GM12891 (cell line): Measurements from ENCODE around the gene KRTAP12-1.

Experiments
- PAX5 ChIP-seq: IDR thresholded peaks from 2 replicates; pipeline ENCODE4 v1.6.1; 2011; ENCODE audit warnings: low read length, moderate library complexity, mild to moderate bottlenecking; ENCODE audit not compliant: insufficient read depth, severe bottlenecking
- POLR2A ChIP-seq: IDR thresholded peaks from 2 replicates; pipeline ENCODE4 v1.6.1; 2011; ENCODE audit warnings: low read depth, low read length, control low read depth
- POLR2AphosphoS5 ChIP-seq: IDR thresholded peaks from 2 replicates; pipeline ENCODE4 v1.6.1; 2011; ENCODE audit warnings: low read depth, low read length, control low read depth
- POU2F2 ChIP-seq: IDR thresholded peaks from 2 replicates; pipeline ENCODE4 v1.6.1; 2011; ENCODE audit warnings: low read depth, mild to moderate bottlenecking, control low read depth, low read length, moderate library complexity
- SPI1 ChIP-seq: IDR thresholded peaks from 2 replicates; pipeline ENCODE4 v1.6.1; 2011; ENCODE audit warnings: low read depth, low read length, control low read depth
- TAF1 ChIP-seq: IDR thresholded peaks from 2 replicates; pipeline ENCODE4 v1.6.1; 2011; ENCODE audit warnings: low read depth, low read length, control low read depth

DNA sequence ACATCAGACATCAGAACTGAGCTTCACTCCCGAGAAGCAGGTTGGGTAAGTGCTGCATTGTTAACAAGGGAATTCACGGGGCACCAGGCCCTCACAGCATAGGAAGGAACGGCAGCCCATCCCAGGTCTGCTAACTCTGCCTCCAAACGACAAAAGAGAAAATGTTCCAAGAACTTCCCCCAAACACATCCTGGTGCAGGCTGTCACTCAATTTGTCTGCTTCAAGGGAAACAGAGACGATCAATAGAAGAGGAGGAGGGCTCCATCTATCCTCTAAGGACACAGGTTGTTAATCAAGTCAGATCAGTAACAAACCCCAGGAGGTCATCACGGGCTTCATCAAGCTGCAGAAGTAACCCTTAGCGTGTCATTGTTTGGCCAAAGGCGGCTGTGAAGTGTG, 32.9 kb upstream of the KRTAP12-1 start:
- TF ChIP-seq POLR2A (no peak), POLR2AphosphoS5 (no peak), TAF1 (no peak), SPI1 (no peak), PAX5 (no peak), POU2F2 (no peak)
